Stimulated activated naive CD8-positive, alpha-beta T cell treated with anti-CD3 and anti-CD28 coated beads, Interleukin-15, amount 100 ng/mL, for 72 hours (primary cell): ENCODE data around the gene SLC24A4.
"Not testable (repeated sequence)": the region's sequence is repeated elsewhere in the genome, so short reads cannot be mapped to it uniquely, and the experiment has no call there.

Source experiments
- ATAC-seq: fragments of 150-1000 bp; cut with Tn5 transposase; 2 replicates; pipeline ENCODE4 v1.10.0; 2021; ENCODE audit warnings: mild to moderate bottlenecking, moderate library complexity
- DNase-seq, 2 donors: peaks; one replicate each; pipeline ENCODE4 v3.0.0; 2021 to 2022
- H3K27ac Mint-ChIP-seq, 2 donors: one replicate each; pipeline ENCODE4 v1.8.0; 2022; ENCODE audit warnings: mild to moderate bottlenecking in 2 of 2, mixed read lengths in 2 of 2, moderate library complexity in 2 of 2
- H3K27me3 Mint-ChIP-seq: one replicate; pipeline ENCODE4 v1.8.0; 2022; ENCODE audit warnings: mixed read lengths
- H3K4me1 Mint-ChIP-seq: one replicate; pipeline ENCODE4 v1.8.0; 2022; ENCODE audit warnings: mild to moderate bottlenecking, mixed read lengths
- H3K4me3 Mint-ChIP-seq, 2 donors: one replicate each; pipeline ENCODE4 v1.8.0; 2022; ENCODE audit warnings: mild to moderate bottlenecking in 2 of 2, mixed read lengths in 2 of 2, moderate library complexity in 1 of 2
- H3K9me3 Mint-ChIP-seq, 2 donors: one replicate each; pipeline ENCODE4 v1.8.0; 2022; ENCODE audit warnings: mixed read lengths in 2 of 2

The SLC24A4 gene

DNA sequence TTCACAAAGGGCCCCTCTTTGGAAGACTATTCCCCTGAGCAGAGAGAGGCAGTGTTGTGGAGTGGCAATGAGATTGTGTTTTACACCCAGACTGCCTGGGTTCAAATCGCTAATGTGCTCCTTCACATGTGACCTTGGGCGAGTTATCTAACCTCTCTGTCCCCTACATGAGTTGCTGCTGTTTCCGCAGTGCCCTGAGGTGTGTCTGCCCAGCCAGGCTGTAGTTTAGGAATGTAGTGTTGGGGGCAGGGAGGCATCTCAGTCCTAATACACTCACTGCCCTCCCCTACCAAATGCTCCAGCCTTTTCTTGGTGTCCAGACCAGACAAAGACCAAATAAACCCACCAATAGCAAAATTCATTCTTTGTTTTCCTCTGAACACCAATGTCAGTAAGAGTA, 78.6 kb downstream of the SLC24A4 start:
- ATAC-seq, result no peak
- H3K4me3 Mint-ChIP-seq, result no peak overlapping the region
- no peak for DNase-seq
- H3K4me1 Mint-ChIP-seq, result peaks cover 5% of the 10 kb centered on the region
- peaks cover 19% of the 10 kb centered on the region for H3K27me3 Mint-ChIP-seq
- no peak overlapping the region for H3K27ac Mint-ChIP-seq
- peaks cover 6% of the 10 kb centered on the region in 2 donors for H3K9me3 Mint-ChIP-seq

DNA sequence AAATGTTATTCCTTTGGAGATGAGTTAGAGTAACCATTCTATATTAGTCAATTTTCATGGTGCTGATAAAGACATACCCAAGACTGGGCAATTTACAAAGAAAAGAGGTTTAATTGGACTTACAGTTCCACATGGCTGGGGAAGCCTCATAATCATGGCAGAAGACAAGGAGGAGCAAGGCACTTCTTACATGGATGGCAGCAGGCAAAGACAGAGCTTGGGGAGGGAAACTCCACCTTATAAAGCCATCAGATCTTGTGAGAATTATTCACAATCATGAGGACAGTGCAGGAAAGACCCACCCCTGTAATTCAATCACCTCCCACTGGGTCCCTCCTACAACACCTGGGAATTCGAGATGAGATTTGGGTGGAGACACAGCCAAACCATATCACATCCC, 79.5 kb downstream of the SLC24A4 start:
- H3K4me3 Mint-ChIP-seq, H3K27ac Mint-ChIP-seq, H3K4me1 Mint-ChIP-seq, DNase-seq, ATAC-seq: not testable (repeated sequence)
- Mint-ChIP-seq H3K27me3 (peaks cover 19% of the 10 kb centered on the region), H3K9me3 (peaks cover 13 to 15% of the 10 kb centered on the region in 2 donors)

DNA sequence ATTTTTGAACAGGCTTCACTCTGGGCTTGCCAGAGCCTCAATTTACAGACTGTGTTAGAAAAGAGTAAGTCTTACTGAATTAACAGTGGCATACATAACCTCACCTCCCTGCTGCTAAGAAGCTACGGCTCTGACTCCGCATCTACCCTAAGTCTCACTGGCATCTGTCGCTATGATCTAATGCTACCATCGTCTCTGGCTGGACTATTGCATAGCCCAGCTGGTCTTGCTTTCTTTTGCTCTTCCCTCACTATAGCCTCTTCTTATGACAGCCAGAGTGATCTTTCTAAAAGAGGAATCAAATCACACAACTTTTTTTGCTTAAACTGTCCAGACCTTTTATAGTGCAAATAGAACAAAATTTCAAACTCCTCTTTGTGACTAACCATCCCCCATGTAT, 81.1 kb downstream of the SLC24A4 start:
- Mint-ChIP-seq H3K27me3 (peaks cover 7% of the 10 kb centered on the region), H3K9me3 (peaks cover 13 to 15% of the 10 kb centered on the region in 2 donors), H3K4me3 (no peak overlapping the region), H3K4me1 (peaks cover 5% of the 10 kb centered on the region), H3K27ac (no peak overlapping the region)
- DNase-seq (no peak), ATAC-seq (no peak)

DNA sequence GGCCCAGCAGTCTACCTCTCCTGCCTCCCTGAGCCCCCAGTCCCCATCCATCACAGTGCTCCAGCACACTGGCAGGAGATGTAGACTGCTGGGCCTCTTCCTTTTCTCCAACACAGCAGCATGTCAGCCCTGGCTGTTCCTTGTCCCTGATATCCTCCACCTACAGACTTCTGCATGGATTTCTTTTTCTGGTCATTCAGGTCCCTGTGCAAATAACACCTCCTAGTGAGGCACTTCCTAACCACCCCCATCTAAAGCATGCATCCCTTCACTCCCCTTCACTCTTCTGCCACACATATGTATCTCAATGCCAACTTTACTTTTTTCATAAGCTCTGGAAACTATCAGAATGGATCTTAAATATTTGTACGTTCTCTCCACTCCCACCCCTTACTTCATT, 81.5 kb downstream of the SLC24A4 start:
- H3K27ac Mint-ChIP-seq, result no peak overlapping the region
- peaks cover 3% of the 10 kb centered on the region for H3K27me3 Mint-ChIP-seq
- H3K4me3 Mint-ChIP-seq, result no peak overlapping the region
- ATAC-seq, result no peak
- no peak for DNase-seq
- H3K9me3 Mint-ChIP-seq, result peaks cover 13 to 15% of the 10 kb centered on the region in 2 donors
- H3K4me1 Mint-ChIP-seq, result peaks cover 5% of the 10 kb centered on the region

DNA sequence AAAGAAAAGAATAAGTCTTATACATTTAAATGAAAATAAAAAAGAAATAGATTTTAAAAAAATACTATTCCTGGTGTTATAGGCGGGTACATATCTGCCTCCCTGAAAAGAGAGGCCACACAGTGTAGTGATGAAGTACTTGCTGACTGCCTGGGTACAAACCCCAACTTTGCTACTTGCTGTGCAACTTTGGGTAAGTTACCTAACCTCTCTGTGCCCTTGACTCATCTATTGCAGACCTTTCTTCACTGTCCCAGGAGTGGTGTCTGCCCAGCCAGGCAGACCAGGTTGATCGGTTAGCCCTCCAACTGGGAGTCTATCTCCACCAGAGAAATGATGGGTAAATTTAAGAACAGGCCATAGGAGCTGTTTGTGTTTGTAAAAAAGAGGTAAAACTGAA, 82.0 kb downstream of the SLC24A4 start:
- no peak for ATAC-seq
- peaks cover 13 to 15% of the 10 kb centered on the region in 2 donors for H3K9me3 Mint-ChIP-seq
- no peak overlapping the region for H3K4me3 Mint-ChIP-seq
- no peaks in the 10 kb centered on the region for H3K27me3 Mint-ChIP-seq
- H3K27ac Mint-ChIP-seq, result no peak overlapping the region
- peaks cover 5% of the 10 kb centered on the region for H3K4me1 Mint-ChIP-seq
- no peak for DNase-seq

DNA sequence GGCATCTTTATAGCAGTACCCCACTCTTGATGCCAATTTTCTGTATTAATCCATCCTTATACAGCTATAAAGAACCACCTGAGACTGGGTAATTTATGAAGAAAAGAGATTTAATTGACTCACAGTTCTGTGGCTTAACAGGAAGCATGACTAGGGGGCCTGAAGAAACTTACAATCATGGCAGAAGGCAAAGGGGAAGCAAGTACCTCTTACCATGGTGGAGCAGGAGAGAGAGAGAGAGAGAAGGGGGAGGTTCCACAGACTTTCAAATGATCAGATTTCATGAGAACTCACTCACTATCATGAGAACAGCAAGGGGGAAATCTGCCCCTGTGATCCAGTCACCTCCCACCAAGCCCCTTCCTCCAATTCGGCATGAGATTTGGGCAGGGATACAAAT, 84.4 kb downstream of the SLC24A4 start:
- Mint-ChIP-seq H3K27ac (peak overlapping the region in 1 of 2 donors; percentile 22), H3K27me3 (peaks cover 1% of the 10 kb centered on the region), H3K4me3 (no peak overlapping the region), H3K4me1 (no peaks in the 10 kb centered on the region), H3K9me3 (peaks cover 13 to 15% of the 10 kb centered on the region in 2 donors)
- ATAC-seq (no peak), DNase-seq (no peak)

DNA sequence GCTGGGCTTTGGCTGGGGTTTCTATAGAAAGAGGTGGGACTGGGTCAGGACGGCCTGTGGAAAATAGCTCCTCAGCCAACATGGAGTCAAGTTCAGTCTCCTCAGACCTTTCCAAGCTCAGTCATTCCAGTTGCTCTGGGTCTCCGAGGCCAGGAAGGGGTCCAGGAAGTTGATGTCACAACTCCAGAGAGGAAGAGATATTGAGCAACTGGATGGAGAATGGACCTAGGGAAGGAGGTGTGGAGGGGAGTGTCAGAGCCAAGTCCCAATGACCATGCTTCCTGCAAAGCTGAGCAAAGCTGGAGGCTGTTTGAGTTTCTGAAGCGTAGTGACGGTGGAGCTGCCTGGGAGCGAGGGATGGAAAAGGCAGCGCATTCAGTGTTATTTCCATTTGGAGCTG, 86.1 kb downstream of the SLC24A4 start:
- Mint-ChIP-seq H3K4me3 (no peak overlapping the region), H3K27me3 (peaks cover 6% of the 10 kb centered on the region), H3K27ac (no peak overlapping the region), H3K9me3 (peaks cover 13 to 15% of the 10 kb centered on the region in 2 donors), H3K4me1 (no peaks in the 10 kb centered on the region)
- DNase-seq, result no peak
- ATAC-seq, result no peak

DNA sequence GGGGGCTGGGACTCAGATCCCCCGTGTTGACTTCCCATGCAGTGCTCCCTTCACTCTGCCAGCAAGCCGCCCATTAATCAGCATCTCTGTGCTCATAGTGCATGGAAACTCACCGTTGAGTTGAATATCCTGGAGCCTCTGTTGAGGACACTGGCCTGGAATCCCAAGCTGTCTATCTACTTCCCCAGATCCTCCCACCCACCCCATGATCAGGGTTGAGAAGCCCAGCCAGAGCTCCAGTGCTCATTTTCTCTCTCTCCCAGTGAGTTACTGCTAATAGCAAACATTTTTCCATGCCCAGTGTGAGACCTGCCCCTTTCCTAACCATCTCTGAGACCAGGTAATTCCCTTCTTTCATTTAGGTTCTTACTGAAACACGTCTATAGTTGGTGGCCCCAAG, 88.2 kb downstream of the SLC24A4 start:
- ATAC-seq (no peak), DNase-seq (no peak)
- Mint-ChIP-seq H3K4me3 (no peak overlapping the region), H3K27me3 (peaks cover 6% of the 10 kb centered on the region), H3K4me1 (no peaks in the 10 kb centered on the region), H3K9me3 (peaks cover 9 to 11% of the 10 kb centered on the region in 2 donors), H3K27ac (peak overlapping the region in 1 of 2 donors; percentile 49)

DNA sequence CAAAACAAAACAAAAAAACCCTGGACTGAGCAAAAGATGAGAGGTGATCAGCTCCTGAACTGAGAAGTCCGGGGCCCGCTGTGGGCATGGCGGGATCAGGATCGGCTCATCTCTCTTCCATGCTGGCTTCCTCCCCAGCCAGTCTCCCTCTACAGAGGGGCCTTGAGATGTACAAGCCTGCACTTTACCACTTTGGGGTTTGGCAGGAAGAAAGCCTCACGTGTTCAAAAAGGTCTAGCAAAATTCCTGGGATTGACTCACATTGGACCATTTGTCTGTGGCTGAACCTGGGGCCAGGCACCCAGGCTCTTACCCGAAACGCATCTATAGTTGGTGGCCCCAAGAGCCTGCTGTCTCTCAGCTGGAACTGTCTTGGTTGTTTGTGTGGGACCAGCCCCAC, 89.0 kb downstream of the SLC24A4 start:
- peaks cover 3 to 5% of the 10 kb centered on the region in 2 donors for H3K9me3 Mint-ChIP-seq
- no peak overlapping the region for H3K4me3 Mint-ChIP-seq
- no peak for ATAC-seq
- H3K27me3 Mint-ChIP-seq, result peaks cover 6% of the 10 kb centered on the region
- no peak overlapping the region for H3K27ac Mint-ChIP-seq
- H3K4me1 Mint-ChIP-seq, result no peaks in the 10 kb centered on the region
- DNase-seq, result no peak

DNA sequence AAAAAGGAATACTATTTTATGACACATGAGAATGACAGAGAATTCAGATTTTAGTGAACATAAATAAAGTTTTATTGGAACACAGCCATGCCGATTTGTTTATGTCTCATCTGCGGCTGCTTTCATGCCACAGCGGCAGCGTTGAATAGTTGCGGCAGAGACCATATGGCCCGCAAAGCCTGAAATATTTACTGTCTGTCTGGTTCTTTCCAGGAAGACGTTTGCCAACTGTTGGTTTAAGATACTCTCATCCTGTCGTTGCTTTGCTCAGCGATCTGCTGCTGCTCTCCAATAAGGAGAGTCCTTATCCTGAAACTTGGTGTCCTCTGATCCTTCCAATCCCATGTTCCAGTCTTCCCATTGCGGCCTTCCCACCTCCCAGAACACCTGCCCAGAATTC, 89.9 kb downstream of the SLC24A4 start:
- H3K27ac Mint-ChIP-seq, result no peak overlapping the region
- no peak overlapping the region for H3K4me3 Mint-ChIP-seq
- no peaks in the 10 kb centered on the region for H3K9me3 Mint-ChIP-seq
- ATAC-seq (no peak), DNase-seq (no peak)
- peaks cover 6% of the 10 kb centered on the region for H3K27me3 Mint-ChIP-seq
- H3K4me1 Mint-ChIP-seq, result no peaks in the 10 kb centered on the region

DNA sequence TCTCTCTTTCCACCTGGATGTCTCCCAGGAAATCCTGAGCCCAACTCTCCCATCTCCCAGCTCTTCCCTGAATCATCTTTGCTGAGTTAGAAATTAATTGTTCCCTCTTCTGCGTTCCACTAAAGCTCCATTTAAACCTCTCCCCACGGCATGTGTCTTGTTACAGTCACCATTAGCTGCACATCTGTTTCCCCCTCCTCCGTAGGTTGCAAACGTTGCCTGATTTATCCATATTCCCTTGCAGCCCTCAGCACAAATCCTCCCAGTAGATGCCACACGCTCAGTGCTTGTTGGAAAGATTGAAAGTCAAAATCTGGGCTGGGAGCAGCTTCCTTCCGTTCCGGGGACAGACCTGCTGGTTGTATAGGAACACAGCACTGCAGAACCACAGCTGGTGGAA, 90.4 kb downstream of the SLC24A4 start:
- Mint-ChIP-seq H3K9me3 (no peaks in the 10 kb centered on the region), H3K27me3 (peaks cover 6% of the 10 kb centered on the region), H3K4me3 (no peak overlapping the region), H3K27ac (no peak overlapping the region), H3K4me1 (no peaks in the 10 kb centered on the region)
- ATAC-seq (no peak), DNase-seq (no peak)

DNA sequence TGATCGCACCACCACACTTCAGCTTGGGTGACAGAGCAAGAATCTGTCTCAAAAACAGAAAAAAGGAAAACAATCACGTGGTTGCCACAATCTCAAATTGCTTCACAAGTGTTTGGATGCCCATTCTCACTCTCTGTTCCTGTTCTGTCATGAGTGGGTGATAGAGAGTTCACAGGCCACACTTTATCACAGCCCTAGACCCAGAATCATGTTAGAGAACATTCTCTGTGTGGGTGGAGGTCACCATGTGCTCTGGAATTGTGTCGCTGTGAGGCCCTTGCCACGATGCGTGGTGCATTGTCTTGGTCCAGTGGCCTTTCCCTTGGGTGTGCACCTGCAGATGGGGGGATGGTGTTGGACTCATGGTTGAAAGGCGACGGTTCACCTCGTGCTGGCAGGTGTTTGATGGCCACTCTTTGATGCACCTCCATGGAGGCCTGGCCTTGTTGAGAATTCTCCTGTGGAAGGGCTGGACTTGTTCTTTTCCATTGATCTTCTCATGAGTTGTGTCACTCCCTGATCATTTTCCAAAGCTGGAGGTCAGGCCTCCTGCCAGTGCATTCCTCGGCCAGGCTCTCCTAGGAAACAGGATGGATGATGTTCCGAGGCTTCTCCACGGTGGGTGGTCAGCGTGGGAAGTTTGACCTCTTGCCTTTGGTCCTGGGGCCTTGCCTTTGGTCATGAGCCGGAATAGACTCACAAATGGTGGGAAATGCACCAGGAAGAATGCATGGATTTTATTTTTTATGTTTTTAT, 91.9 kb downstream of the SLC24A4 start:
- DNase-seq (no peak), ATAC-seq (no peak)
- Mint-ChIP-seq H3K9me3 (peaks cover 0 to 7% of the 10 kb centered on the region in 2 donors), H3K4me3 (no peak overlapping the region), H3K27me3 (peaks cover 6% of the 10 kb centered on the region), H3K4me1 (no peaks in the 10 kb centered on the region), H3K27ac (no peak overlapping the region)

DNA sequence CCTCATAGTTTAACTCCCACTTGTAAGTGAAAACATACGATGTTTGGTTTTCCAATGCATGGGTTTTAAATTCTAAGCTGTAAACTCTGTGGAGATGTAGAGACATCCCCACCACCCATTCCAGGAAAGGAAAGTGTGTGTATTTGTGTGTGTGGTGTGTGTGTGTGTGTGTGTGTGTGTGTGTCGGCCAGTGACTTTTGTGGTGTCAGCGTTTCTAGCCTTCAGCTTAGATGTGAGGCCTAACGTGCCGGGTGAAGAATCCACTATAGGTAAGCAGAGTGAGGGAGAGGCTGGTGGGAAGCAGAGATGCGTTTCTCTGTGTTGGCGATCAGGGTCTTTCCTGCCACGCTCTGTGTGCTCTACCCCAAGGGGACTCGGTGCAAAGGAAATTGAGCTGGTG, 93.0 kb downstream of the SLC24A4 start:
- Mint-ChIP-seq H3K9me3 (peaks cover 0 to 7% of the 10 kb centered on the region in 2 donors), H3K27me3 (peaks cover 6% of the 10 kb centered on the region), H3K4me3 (no peak overlapping the region), H3K4me1 (no peaks in the 10 kb centered on the region), H3K27ac (no peak overlapping the region)
- ATAC-seq (no peak), DNase-seq (no peak)

DNA sequence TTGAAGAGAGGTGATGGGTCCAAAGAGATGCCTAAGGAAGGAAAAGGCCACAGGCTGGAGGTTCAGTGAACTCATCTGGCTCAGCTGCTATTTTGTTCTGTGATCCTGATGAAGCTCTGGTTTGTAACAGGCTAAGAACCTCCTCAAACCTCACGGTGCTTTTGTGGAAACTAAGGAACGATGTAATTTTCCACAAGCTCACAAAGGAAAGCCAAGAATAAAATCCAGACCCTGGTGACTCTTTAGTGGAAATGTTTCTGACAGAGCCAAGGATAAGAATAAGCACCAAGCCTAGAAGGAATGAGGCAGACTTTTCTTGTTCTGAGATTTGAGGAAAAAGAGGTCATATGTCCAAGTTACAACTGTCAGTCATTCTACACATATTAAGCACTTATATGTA, 93.6 kb downstream of the SLC24A4 start:
- ATAC-seq (no peak), DNase-seq (no peak)
- H3K4me1 Mint-ChIP-seq, result no peaks in the 10 kb centered on the region
- peaks cover 0 to 7% of the 10 kb centered on the region in 2 donors for H3K9me3 Mint-ChIP-seq
- H3K4me3 Mint-ChIP-seq, result no peak overlapping the region
- H3K27me3 Mint-ChIP-seq, result peaks cover 6% of the 10 kb centered on the region
- H3K27ac Mint-ChIP-seq, result no peak overlapping the region

DNA sequence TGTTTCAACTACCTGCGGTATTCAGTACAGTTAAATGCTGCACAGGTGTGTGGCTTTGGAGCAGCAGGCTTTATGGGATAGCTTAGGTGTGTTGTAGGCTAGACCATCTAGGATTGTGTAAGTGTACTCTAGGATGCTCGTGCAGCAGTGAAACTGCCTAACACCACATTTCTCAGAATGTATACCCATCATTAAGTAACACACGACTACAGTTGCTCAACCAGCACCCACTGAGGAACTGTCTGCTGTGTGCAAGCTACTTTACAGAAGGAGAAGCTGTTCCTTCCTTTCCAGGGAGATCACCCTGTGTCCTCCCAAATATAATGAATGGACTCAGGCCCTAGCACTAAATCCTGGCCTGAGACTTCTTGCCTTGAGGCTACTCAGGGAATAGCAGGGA, 94.8 kb downstream of the SLC24A4 start:
- Mint-ChIP-seq H3K4me3 (no peak overlapping the region), H3K27me3 (peaks cover under 1% of the 10 kb centered on the region), H3K27ac (no peak overlapping the region), H3K4me1 (no peaks in the 10 kb centered on the region), H3K9me3 (peaks cover 0 to 7% of the 10 kb centered on the region in 2 donors)
- DNase-seq (no peak), ATAC-seq (no peak)

DNA sequence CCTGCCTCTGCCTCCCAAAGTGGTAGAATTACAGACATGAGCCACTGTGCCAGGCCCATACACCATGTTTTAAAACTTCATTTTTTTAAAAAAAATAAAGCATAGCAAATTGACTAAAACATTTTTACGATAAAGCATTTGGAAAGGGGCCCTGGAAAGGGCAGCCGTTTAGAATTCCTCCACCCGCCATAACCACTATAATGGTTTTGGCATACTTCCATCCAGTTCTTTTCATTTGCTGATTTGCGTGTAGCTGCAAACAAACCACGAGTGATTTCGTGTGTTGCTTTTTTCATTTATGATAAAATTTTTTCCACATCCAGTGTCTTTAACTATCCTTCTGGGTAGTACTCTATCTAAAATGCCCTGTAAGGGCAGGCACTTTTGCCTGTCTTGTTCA, 98.8 kb downstream of the SLC24A4 start:
- peaks cover 0 to 7% of the 10 kb centered on the region in 2 donors for H3K9me3 Mint-ChIP-seq
- no peak overlapping the region for H3K4me3 Mint-ChIP-seq
- DNase-seq (no peak), ATAC-seq (no peak)
- H3K4me1 Mint-ChIP-seq, result peaks cover 15% of the 10 kb centered on the region
- no peak overlapping the region for H3K27ac Mint-ChIP-seq
- no peaks in the 10 kb centered on the region for H3K27me3 Mint-ChIP-seq

DNA sequence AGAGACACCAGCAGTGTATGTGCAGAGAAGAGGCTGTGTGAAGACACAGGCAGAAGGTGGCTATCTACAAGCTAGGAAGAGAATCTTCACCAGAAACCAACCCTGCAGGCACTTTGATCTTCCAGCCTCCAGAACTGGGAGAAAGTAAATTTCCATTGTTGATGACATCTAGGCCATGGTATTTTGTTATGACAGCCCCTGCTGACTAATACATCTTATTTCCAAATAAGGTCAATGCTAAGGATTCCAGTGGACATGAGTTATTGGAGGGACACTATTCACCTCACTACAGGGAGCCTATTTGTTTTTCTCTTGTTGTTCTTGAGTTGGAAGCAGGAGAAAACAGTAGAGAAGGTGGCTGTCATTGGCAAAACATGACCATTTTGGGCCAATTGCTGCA, 102.1 kb downstream of the SLC24A4 start:
- Mint-ChIP-seq H3K9me3 (no peaks in the 10 kb centered on the region), H3K4me1 (peaks cover 15% of the 10 kb centered on the region), H3K27ac (no peak overlapping the region), H3K4me3 (no peak overlapping the region), H3K27me3 (no peaks in the 10 kb centered on the region)
- ATAC-seq (no peak), DNase-seq (no peak)
